KMS-11 (cell line): ENCODE data around the gene PRR12.
A peak's percentile ranks its signal among the peaks of the same experiment; 100 is the strongest.

Source experiments
- H2AFZ ChIP-seq: fragments of 200-600 bp; sonication (generic); 2 replicates; pipeline ENCODE4 v1.6.1; 2016; ENCODE audit warnings: antibody characterized with exemption, mixed run types, low read depth
- H3K27ac ChIP-seq: fragments of 200-600 bp; sonication (generic); 2 replicates; pipeline ENCODE4 v1.6.1; 2016; ENCODE audit warnings: mild to moderate bottlenecking, mixed run types
- H3K27me3 ChIP-seq: fragments of 200-600 bp; sonication (generic); 2 replicates; pipeline ENCODE4 v1.6.1; 2017; ENCODE audit warnings: mild to moderate bottlenecking, low read depth, mixed run types, moderate library complexity; ENCODE audit not compliant: insufficient read depth
- H3K36me3 ChIP-seq: fragments of 200-600 bp; sonication (generic); 2 replicates; pipeline ENCODE4 v1.6.1; 2017; ENCODE audit warnings: mild to moderate bottlenecking, mixed run types; ENCODE audit not compliant: insufficient read depth
- H3K4me1 ChIP-seq: fragments of 200-600 bp; sonication (generic); 2 replicates; pipeline ENCODE4 v1.6.1; 2016; ENCODE audit warnings: mild to moderate bottlenecking, low read depth, mixed run types; ENCODE audit not compliant: poor library complexity, severe bottlenecking
- H3K4me2 ChIP-seq: fragments of 200-600 bp; sonication (generic); 2 replicates; pipeline ENCODE4 v1.7.0; 2016; ENCODE audit warnings: mild to moderate bottlenecking, mixed run types
- H3K4me3 ChIP-seq: fragments of 200-600 bp; sonication (generic); IDR thresholded peaks from 2 replicates; pipeline ENCODE4 v1.6.1; 2017; ENCODE audit warnings: low read depth, low read length, mixed read lengths; ENCODE audit not compliant: insufficient read depth
- H3K79me2 ChIP-seq: fragments of 200-600 bp; sonication (generic); 2 replicates; pipeline ENCODE4 v1.6.1; 2016; ENCODE audit warnings: low read depth, mixed run types; ENCODE audit not compliant: insufficient read depth
- H3K9ac ChIP-seq: fragments of 200-600 bp; sonication (generic); 2 replicates; pipeline ENCODE4 v1.6.1; 2016; ENCODE audit warnings: mild to moderate bottlenecking, mixed run types
- H4K20me1 ChIP-seq: fragments of 200-600 bp; sonication (generic); 2 replicates; pipeline ENCODE4 v1.6.1; 2016; ENCODE audit warnings: mild to moderate bottlenecking, mixed run types; ENCODE audit not compliant: insufficient read depth
- TF ChIP-seq, protein P1 (sequence below): fragments of 200-600 bp; sonication (generic); conservative IDR thresholded peaks from 2 replicates; pipeline ENCODE4 v1.6.1; 2017; ENCODE audit warnings: low read depth, mild to moderate bottlenecking, antibody characterized with exemption, low read length, moderate library complexity, mixed read lengths

The PRR12 gene

DNA sequence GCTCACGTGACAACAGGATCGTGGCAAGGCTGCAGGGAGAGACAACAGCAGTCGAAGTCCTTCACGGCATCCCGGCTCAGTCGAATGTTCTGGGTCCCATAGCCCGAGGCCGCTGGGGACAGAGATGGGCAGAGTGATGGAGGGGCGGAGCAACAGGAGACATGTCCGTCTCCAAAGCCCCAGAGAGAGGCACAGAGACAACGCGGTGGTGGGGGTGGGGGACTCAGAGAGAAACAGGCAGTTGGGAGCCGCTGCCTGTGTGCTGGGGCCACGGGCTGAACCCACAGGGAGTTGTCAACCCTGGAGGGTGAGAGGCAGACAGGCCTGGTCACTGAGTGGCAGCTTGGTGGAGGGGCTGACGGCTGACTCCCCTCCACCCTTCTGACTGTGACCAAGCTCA is 31.1 kb upstream of the PRR12 start:
- H3K4me1 ChIP-seq = peaks cover 32% of the 10 kb centered on the region
- H3K27me3 ChIP-seq = no peaks in the 10 kb centered on the region
- no peak overlapping the region for H3K4me3 ChIP-seq
- no peaks in the 10 kb centered on the region for H3K36me3 ChIP-seq
- no peaks in the 10 kb centered on the region for H4K20me1 ChIP-seq
- H2AFZ ChIP-seq = no peak overlapping the region
- no peak overlapping the region for H3K4me2 ChIP-seq
- TF ChIP-seq, protein P1, sequence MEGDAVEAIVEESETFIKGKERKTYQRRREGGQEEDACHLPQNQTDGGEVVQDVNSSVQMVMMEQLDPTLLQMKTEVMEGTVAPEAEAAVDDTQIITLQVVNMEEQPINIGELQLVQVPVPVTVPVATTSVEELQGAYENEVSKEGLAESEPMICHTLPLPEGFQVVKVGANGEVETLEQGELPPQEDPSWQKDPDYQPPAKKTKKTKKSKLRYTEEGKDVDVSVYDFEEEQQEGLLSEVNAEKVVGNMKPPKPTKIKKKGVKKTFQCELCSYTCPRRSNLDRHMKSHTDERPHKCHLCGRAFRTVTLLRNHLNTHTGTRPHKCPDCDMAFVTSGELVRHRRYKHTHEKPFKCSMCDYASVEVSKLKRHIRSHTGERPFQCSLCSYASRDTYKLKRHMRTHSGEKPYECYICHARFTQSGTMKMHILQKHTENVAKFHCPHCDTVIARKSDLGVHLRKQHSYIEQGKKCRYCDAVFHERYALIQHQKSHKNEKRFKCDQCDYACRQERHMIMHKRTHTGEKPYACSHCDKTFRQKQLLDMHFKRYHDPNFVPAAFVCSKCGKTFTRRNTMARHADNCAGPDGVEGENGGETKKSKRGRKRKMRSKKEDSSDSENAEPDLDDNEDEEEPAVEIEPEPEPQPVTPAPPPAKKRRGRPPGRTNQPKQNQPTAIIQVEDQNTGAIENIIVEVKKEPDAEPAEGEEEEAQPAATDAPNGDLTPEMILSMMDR = no peak
- H3K79me2 ChIP-seq = peaks cover 17% of the 10 kb centered on the region; the same call in 1 of the 2 replicates
- no peak overlapping the region for H3K9ac ChIP-seq
- no peak overlapping the region for H3K27ac ChIP-seq

DNA sequence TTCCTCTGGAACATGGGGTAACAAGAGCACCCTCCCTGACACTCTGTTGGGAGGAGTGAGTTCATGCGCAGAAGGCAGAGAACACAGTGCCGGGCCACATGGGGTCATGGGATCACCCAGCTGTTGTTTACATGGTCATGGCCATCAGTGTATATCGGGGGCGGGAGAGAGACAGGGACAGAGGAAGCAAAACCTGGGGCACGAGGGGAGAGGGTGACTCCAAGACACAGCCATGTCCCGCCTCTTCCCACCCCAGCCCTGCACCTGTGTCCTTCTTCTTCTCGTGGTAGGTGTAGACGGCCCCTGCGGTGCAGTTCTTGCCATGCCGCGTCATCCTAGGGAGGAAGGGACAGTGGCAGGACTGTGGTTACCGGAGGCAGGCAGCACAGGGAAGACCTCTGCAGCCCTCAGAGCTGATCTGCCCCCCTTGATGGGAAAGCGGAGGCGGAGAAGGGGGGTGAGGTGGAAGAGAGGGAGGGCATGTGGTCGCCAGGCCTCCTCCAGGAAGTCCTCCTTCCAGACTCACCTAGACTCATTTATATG is 30.6 kb upstream of the PRR12 start:
- Histone ChIP-seq H2AFZ (no peak overlapping the region), H3K36me3 (no peaks in the 10 kb centered on the region), H3K27ac (no peak overlapping the region), H3K79me2 (peaks cover 20% of the 10 kb centered on the region; the same call in 1 of the 2 replicates), H3K4me2 (no peak overlapping the region), H3K4me3 (no peak overlapping the region), H3K4me1 (peaks cover 37% of the 10 kb centered on the region), H4K20me1 (no peaks in the 10 kb centered on the region), H3K27me3 (no peaks in the 10 kb centered on the region), H3K9ac (no peak overlapping the region)
- TF ChIP-seq, protein P1 = no peak

DNA sequence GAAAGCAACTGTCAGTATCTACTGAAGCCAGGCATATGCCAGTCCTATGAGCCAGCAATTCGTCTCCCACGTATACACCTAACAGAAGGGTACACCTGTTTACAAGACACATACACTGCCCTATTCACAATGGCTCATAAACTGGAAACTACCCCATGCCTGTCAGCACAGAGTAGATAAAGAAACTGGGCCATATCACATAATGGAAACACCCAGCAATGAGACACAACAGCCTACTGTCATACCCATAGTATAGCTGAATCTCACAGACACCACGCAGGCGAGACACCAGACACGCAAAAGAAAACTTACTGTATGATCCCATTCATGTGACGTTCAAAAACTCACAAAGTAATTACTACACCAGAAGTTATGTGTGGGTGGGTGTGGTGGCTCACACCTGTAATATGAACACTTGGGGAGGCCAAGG is 26.4 kb upstream of the PRR12 start:
- H3K4me3 ChIP-seq = no peak overlapping the region
- peak overlapping the region; percentile 50; the same call in 1 of the 2 replicates for H3K4me2 ChIP-seq
- TF ChIP-seq, protein P1 = no peak
- H3K79me2 ChIP-seq = peaks cover 42% of the 10 kb centered on the region
- H2AFZ ChIP-seq = no peak overlapping the region
- H3K27me3 ChIP-seq = no peaks in the 10 kb centered on the region
- H3K36me3 ChIP-seq = no peaks in the 10 kb centered on the region
- peaks cover 79% of the 10 kb centered on the region for H3K4me1 ChIP-seq
- no peak overlapping the region; the same call in 1 of the 2 replicates for H3K9ac ChIP-seq
- H3K27ac ChIP-seq = peak overlapping the region; percentile 37; the same call in 1 of the 2 replicates
- no peaks in the 10 kb centered on the region for H4K20me1 ChIP-seq

DNA sequence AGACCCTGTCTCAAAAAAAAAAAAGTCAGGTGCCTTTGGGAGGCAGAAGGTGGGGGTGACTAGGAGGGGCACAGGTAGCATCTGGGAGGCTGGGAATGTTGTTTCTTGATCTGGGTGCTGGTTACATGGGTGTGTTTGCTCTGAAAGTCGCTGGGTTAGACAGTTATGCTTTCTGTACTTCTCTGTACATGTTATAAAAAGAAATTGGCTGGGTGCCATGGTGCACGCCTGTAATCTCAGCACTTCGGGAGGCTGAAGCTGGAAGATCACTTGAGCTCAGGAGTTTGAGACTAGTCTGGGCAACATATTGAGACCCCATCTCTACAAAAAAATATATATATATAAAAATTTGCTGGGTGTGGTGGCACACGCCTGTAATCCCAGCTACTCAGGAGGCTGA is 25.7 kb upstream of the PRR12 start:
- H3K4me3 ChIP-seq = no peak overlapping the region
- H3K9ac ChIP-seq = no peak overlapping the region; the same call in 1 of the 2 replicates
- peaks cover 45% of the 10 kb centered on the region for H3K79me2 ChIP-seq
- H4K20me1 ChIP-seq = no peaks in the 10 kb centered on the region
- peak overlapping the region; percentile 37; the same call in 1 of the 2 replicates for H3K27ac ChIP-seq
- no peak overlapping the region for H2AFZ ChIP-seq
- no peaks in the 10 kb centered on the region for H3K27me3 ChIP-seq
- H3K36me3 ChIP-seq = no peaks in the 10 kb centered on the region
- H3K4me1 ChIP-seq = peaks cover 84% of the 10 kb centered on the region
- TF ChIP-seq, protein P1 = no peak
- H3K4me2 ChIP-seq = peak overlapping the region; percentile 50
